BJ (cell line): ENCODE measurements around the gene MACROH2A1. TPM values are rescaled to one million over a fixed set of nuclear protein-coding genes. Genes with fewer than 3 reads are reported as not detected.

Experiments used
- CTCF ChIA-PET: fragments of 350-600 bp; formaldehyde crosslinking; extraction: SDS; loops from one replicate; lab custom pipeline; 2021; ENCODE audit warnings: antibody characterized with exemption, inconsistent platforms; lab: Yijun Ruan, JAX
- POLR2A ChIA-PET: fragments of 300-600 bp; sonication (Branson Sonifier 250); formaldehyde crosslinking; extraction: SDS; loops from one replicate; lab custom pipeline; 2021; ENCODE audit warnings: antibody characterized with exemption; lab: Charles Lee
- DNase-seq: peaks from one replicate; pipeline ENCODE4 v3.0.0-alpha.2; 2011; ENCODE audit warnings: low read depth
- H3K27me3 ChIP-seq: 2 replicates; pipeline ENCODE4 v1.6.0; 2011; ENCODE audit warnings: low read length; ENCODE audit not compliant: control insufficient read depth, insufficient read depth
- H3K36me3 ChIP-seq: 2 replicates; pipeline ENCODE4 v1.5.1; 2011; ENCODE audit warnings: low read length; ENCODE audit not compliant: control insufficient read depth, insufficient read depth
- H3K4me3 ChIP-seq: 2 replicates; pipeline ENCODE4 v1.5.1; 2011; ENCODE audit warnings: low read depth, mild to moderate bottlenecking, control low read depth, low read length
- CTCF ChIP-seq: IDR thresholded peaks from 2 replicates; pipeline ENCODE4 v1.5.1; 2011; ENCODE audit warnings: low read depth, mild to moderate bottlenecking, control low read depth, inconsistent platforms, low read length, moderate library complexity; ENCODE audit not compliant: insufficient read depth
- polyA plus RNA-seq: library from polyadenylated mRNA; depleted of rRNA; stranded (reverse); fragments of >200 nt; gene quantifications from 2 replicates; pipeline ENCODE4 v1.2.3, GENCODE V29; 2011

The MACROH2A1 gene
- polyA plus RNA-seq, 1 experiment: 96.0 TPM

DNA sequence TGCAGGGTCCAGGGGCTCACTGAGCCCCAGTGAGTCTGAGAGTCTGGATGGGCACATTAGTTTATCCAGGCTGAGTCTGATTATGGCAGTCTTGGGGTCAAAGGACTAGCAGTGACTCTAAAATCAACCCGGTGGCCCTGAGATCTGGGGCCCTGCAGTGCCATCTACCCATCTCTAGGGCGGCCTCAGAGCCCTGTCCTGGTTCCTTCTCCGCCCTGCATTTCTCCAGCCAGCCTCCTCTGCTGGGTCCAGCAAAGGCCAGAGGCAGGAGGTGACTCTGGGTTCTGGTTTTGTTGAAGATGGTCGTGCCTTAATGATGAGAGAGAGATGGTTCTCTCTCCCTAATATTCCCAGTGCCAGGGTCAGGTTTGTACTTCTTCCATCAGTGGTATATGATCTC, 33.1 kb upstream of the MACROH2A1 start:
- ChIA-PET POLR2A (no interaction called here), CTCF (no interaction called here)
- Histone ChIP-seq H3K4me3 (no peak overlapping the region), H3K27me3 (no peaks in the 10 kb centered on the region), H3K36me3 (no peaks in the 10 kb centered on the region)
- no peak for TF ChIP-seq CTCF
- no peak for DNase-seq

GRCh38 chr5:135430135-135430437, 31.1 kb upstream of the MACROH2A1 start:
- ChIA-PET POLR2A (no interaction called here), CTCF (no interaction called here)
- H3K4me3 ChIP-seq: no peak overlapping the region
- no peaks in the 10 kb centered on the region for H3K36me3 ChIP-seq
- H3K27me3 ChIP-seq: no peaks in the 10 kb centered on the region
- DNase-seq: no peak
- no peak for TF ChIP-seq CTCF

GRCh38 chr5:135429301-135430134, 30.5 kb upstream of the MACROH2A1 start:
- ChIA-PET CTCF (no interaction called here), POLR2A (no interaction called here)
- no peaks in the 10 kb centered on the region for H3K36me3 ChIP-seq
- TF ChIP-seq CTCF: no peak
- no peak for DNase-seq
- no peak overlapping the region for H3K4me3 ChIP-seq
- H3K27me3 ChIP-seq: no peaks in the 10 kb centered on the region

DNA sequence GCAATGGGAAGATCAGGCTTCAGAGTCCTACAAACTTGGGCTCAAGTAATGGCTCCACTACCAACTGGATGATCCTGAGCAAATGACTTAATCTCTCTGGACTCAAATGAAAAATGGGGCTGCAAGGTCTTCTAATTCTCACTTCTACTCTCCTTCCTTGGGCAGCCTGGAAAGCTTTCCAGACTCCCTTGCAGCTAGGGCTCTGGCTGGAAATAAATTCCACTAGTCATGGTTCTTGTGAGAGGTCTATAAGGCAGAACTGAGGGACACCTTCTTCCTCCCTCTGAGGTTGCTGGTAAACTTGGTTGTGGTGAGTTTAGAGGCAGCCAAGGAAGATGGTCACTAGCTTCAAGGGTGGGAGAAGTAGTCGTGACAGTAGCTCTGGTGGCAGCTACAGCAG, 29.6 kb upstream of the MACROH2A1 start:
- Histone ChIP-seq H3K27me3 (no peaks in the 10 kb centered on the region), H3K4me3 (no peak overlapping the region), H3K36me3 (no peaks in the 10 kb centered on the region)
- no peak for TF ChIP-seq CTCF
- no peak for DNase-seq
- ChIA-PET POLR2A (no interaction called here), CTCF (interaction anchor here (5.8 kb wide), 1 partner anchor 9 kb away, joined by 60 read pairs; no protein-coding TSS in a partner anchor)

GRCh38 chr5:135426102-135427082, 27.4 kb upstream of the MACROH2A1 start:
- Histone ChIP-seq H3K36me3 (no peaks in the 10 kb centered on the region), H3K4me3 (no peak overlapping the region), H3K27me3 (no peaks in the 10 kb centered on the region)
- POLR2A ChIA-PET: interaction anchor here (0.7 kb wide), 1 partner anchor 19 kb away, joined by 4 read pairs; no protein-coding TSS in a partner anchor
- CTCF ChIA-PET: interaction anchor here (0.5 to 5.8 kb wide), 33 partner anchors 10 to 680 kb away, joined by 3 to 60 read pairs (median 4); no protein-coding TSS in a partner anchor
- no peak for DNase-seq
- TF ChIP-seq CTCF: peak; percentile 86
